Common myeloid progenitor, CD34-positive (primary cell): ENCODE results near the gene FLCN.

Experiments
- CTCF ChIA-PET: fragments of 350-600 bp; sonication (Branson Sonifier 250); formaldehyde crosslinking; loops from one replicate; lab custom pipeline; 2021; ENCODE audit warnings: antibody characterized with exemption; lab: Charles Lee
- POLR2A ChIA-PET: fragments of 350-600 bp; sonication (Branson Sonifier 250); formaldehyde crosslinking; loops from one replicate; lab custom pipeline; 2021; ENCODE audit warnings: antibody characterized with exemption; lab: Charles Lee
- DNase-seq, 3 donors: peaks; one replicate each; pipeline versions ENCODE4 v3.0.0 to v3.0.0-alpha.2; 2013
- H3K27ac ChIP-seq, 2 experiments: 1 replicate in 1 of 2; 2 replicates in 1 of 2; pipeline ENCODE4 v1.7.0; 2013; ENCODE audit warnings: inconsistent platforms in 2 of 2, low read length in 2 of 2, mild to moderate bottlenecking in 2 of 2, low read depth in 1 of 2, moderate library complexity in 1 of 2; ENCODE audit not compliant: severe bottlenecking in 2 of 2, insufficient read depth in 1 of 2, poor library complexity in 1 of 2
- H3K27me3 ChIP-seq, 5 experiments: replicated peaks in 2 of 5; 1 replicate in 3 of 5; 2 replicates in 2 of 5; pipeline versions ENCODE4 v1.6.1 to v1.7.0; 2013; ENCODE audit warnings: low read length in 4 of 5, mild to moderate bottlenecking in 2 of 5, moderate library complexity in 2 of 5, inconsistent platforms in 1 of 5; ENCODE audit not compliant: insufficient read depth in 5 of 5, control insufficient read depth in 4 of 5
- H3K36me3 ChIP-seq, 4 experiments: 1 replicate in 2 of 4; 2 replicates in 2 of 4; pipeline versions ENCODE4 v1.6.1 to v1.7.0; 2013; ENCODE audit warnings: low read length in 3 of 4, control low read depth in 1 of 4, mild to moderate bottlenecking in 1 of 4; ENCODE audit not compliant: control insufficient read depth in 4 of 4, insufficient read depth in 4 of 4
- H3K4me1 ChIP-seq, 4 experiments: 1 replicate in 3 of 4; 2 replicates in 1 of 4; pipeline versions ENCODE4 v1.6.1 to v1.7.1; 2013; ENCODE audit warnings: low read length in 3 of 4, mild to moderate bottlenecking in 3 of 4, control low read depth in 1 of 4, inconsistent platforms in 1 of 4, moderate library complexity in 1 of 4; ENCODE audit not compliant: control insufficient read depth in 4 of 4, insufficient read depth in 4 of 4; ENCODE audit errors: control extremely low read depth in 1 of 4
- H3K4me3 ChIP-seq, 7 experiments: 1 replicate in 4 of 7; 2 replicates in 3 of 7; pipeline versions ENCODE4 v1.5.1 to v1.7.0; 2013; ENCODE audit warnings: mild to moderate bottlenecking in 7 of 7, low read length in 6 of 7, moderate library complexity in 6 of 7, inconsistent platforms in 2 of 7, low read depth in 2 of 7, control low read depth in 1 of 7; ENCODE audit not compliant: insufficient read depth in 4 of 7, control insufficient read depth in 1 of 7; ENCODE audit errors: extremely low read depth in 1 of 7
- H3K9me3 ChIP-seq, 5 experiments: 1 replicate in 4 of 5; 2 replicates in 1 of 5; pipeline versions ENCODE4 v1.6.1 to v1.7.1; 2013; ENCODE audit warnings: low read length in 4 of 5, mild to moderate bottlenecking in 2 of 5, inconsistent platforms in 1 of 5, low read depth in 1 of 5, moderate library complexity in 1 of 5; ENCODE audit not compliant: control insufficient read depth in 4 of 5, insufficient read depth in 2 of 5; ENCODE audit errors: control extremely low read depth in 1 of 5
- WGBS: methylation state at CpG from one replicate; pipeline ENCODE4 v1.1.5; 2013; ENCODE audit not compliant: insufficient coverage; 5-methylcytosine and 5-hydroxymethylcytosine counted together

Gene FLCN

GRCh38 chr17:17275971-17276370, 39.0 kb upstream of the FLCN start:
- Histone ChIP-seq H3K36me3 (peaks cover 7 to 28% (median 26%) of the 10 kb centered on the region in 4 experiments), H3K9me3 (no peaks in the 10 kb centered on the region), H3K4me3 (no peak overlapping the region), H3K27ac (no peak overlapping the region), H3K4me1 (peaks cover 9 to 42% (median 29%) of the 10 kb centered on the region in 4 experiments), H3K27me3 (no peaks in the 10 kb centered on the region)
- CTCF ChIA-PET = interaction anchor here (0.7 to 1.8 kb wide), 7 partner anchors 10 to 68 kb away, joined by 3 to 7 read pairs (median 3); no protein-coding TSS in a partner anchor
- POLR2A ChIA-PET = no interaction called here
- peak; percentile 31 to 69 (median 33) for DNase-seq
- 64% methylated on average over 6 of the region's 6 CpGs for WGBS

GRCh38 chr17:17269926-17270773, 33.2 kb upstream of the FLCN start:
- 83% methylated on average over 5 of the region's 9 CpGs for WGBS
- ChIA-PET POLR2A (interaction anchor here (0.9 kb wide), 1 partner anchor 14 kb away, joined by 3 read pairs; no protein-coding TSS in a partner anchor), CTCF (interaction anchor here (0.6 to 7.8 kb wide), 20 partner anchors 7 to 384 kb away, joined by 3 to 57 read pairs (median 4); partner anchors contain the start of genes COPS3 and FLCN)
- peak in 2 of 3 donors; percentile 19 to 25 for DNase-seq
- Histone ChIP-seq H3K9me3 (no peaks in the 10 kb centered on the region), H3K27ac (no peak overlapping the region), H3K4me3 (no peak overlapping the region), H3K27me3 (no peaks in the 10 kb centered on the region), H3K36me3 (peaks cover 23 to 67% (median 43%) of the 10 kb centered on the region in 4 experiments), H3K4me1 (no peaks in the 10 kb centered on the region)

- POLR2A ChIA-PET = no interaction called here
- Histone ChIP-seq H3K4me1 (no peaks in the 10 kb centered on the region), H3K27ac (no peak overlapping the region), H3K27me3 (no peaks in the 10 kb centered on the region), H3K9me3 (no peaks in the 10 kb centered on the region), H3K4me3 (no peak overlapping the region), H3K36me3 (peaks cover 25 to 71% (median 48%) of the 10 kb centered on the region in 4 experiments)
- DNase-seq = no peak
- CTCF ChIA-PET = interaction anchor here (1.0 to 7.8 kb wide), 2 partner anchors 14 to 49 kb away, joined by 3 to 57 read pairs; no protein-coding TSS in a partner anchor
- WGBS = 100% methylated on average over 1 of the region's 2 CpGs
Observed at GRCh38 chr17:17264430-17264829, 27.5 kb upstream of the FLCN start.

GRCh38 chr17:17258998-17259397, 22.0 kb upstream of the FLCN start:
- no peaks in the 10 kb centered on the region for H3K4me1 ChIP-seq
- H3K36me3 ChIP-seq = peaks cover 24 to 74% (median 55%) of the 10 kb centered on the region in 4 experiments
- 95% methylated on average over 4 of the region's 4 CpGs for WGBS
- ChIA-PET POLR2A (interaction anchor here (0.7 kb wide), 1 partner anchor 73 kb away, joined by 3 read pairs; no protein-coding TSS in a partner anchor), CTCF (interaction anchor here (1.1 kb wide), 2 partner anchors 19 to 51 kb away, joined by 3 to 4 read pairs; no protein-coding TSS in a partner anchor)
- no peaks in the 10 kb centered on the region for H3K27me3 ChIP-seq
- H3K4me3 ChIP-seq = no peak overlapping the region
- H3K9me3 ChIP-seq = no peaks in the 10 kb centered on the region
- H3K27ac ChIP-seq = no peak overlapping the region
- DNase-seq = no peak

- H3K27me3 ChIP-seq = no peaks in the 10 kb centered on the region
- POLR2A ChIA-PET = interaction anchor here (0.7 kb wide), 1 partner anchor 63 kb away, joined by 3 read pairs; no protein-coding TSS in a partner anchor
- 93% methylated on average over 7 of the region's 7 CpGs for WGBS
- no peak overlapping the region for H3K27ac ChIP-seq
- no peak for DNase-seq
- no peaks in the 10 kb centered on the region for H3K9me3 ChIP-seq
- H3K4me3 ChIP-seq = no peak overlapping the region
- H3K36me3 ChIP-seq = peaks cover 30 to 78% (median 61%) of the 10 kb centered on the region in 4 experiments
- no peaks in the 10 kb centered on the region for H3K4me1 ChIP-seq
- CTCF ChIA-PET = interaction anchor here (0.7 to 2.9 kb wide), 5 partner anchors 9 to 52 kb away, joined by 3 to 16 read pairs (median 3); no protein-coding TSS in a partner anchor
Observed at GRCh38 chr17:17258011-17258410, 21.0 kb upstream of the FLCN start.

GRCh38 chr17:17256316-17256715, 19.3 kb upstream of the FLCN start:
- H3K4me3 ChIP-seq = no peak overlapping the region
- peaks cover 32 to 81% (median 67%) of the 10 kb centered on the region in 4 experiments for H3K36me3 ChIP-seq
- no peaks in the 10 kb centered on the region for H3K9me3 ChIP-seq
- 100% methylated on average over 1 of the region's 1 CpG for WGBS
- CTCF ChIA-PET = interaction anchor here (2.9 kb wide), 1 partner anchor 13 kb away, joined by 16 read pairs; no protein-coding TSS in a partner anchor
- POLR2A ChIA-PET = no interaction called here
- no peaks in the 10 kb centered on the region for H3K27me3 ChIP-seq
- no peaks in the 10 kb centered on the region for H3K4me1 ChIP-seq
- DNase-seq = no peak
- H3K27ac ChIP-seq = no peak overlapping the region
